Stimulated activated CD8-positive, alpha-beta memory T cell treated with anti-CD3 and anti-CD28 coated beads, Interleukin-4, amount 100 ng/mL, for 1 hour (primary cell): ENCODE results near the gene GTPBP3.
"Not testable (repeated sequence)": the region's sequence is repeated elsewhere in the genome, so short reads cannot be mapped to it uniquely, and the experiment has no call there.

ENCODE experiments used
- DNase-seq, 2 donors: peaks; one replicate each; pipeline ENCODE4 v3.0.0-alpha.2; 2020; ENCODE audit warnings: low read depth in 2 of 2, low spot score in 1 of 2

GTPBP3 gene

GRCh38 chr19:17336872-17337674 is at the start of gene GTPBP3:
Gene GTPBP3 (plus strand): TSS chr19:17337553. CDS start chr19:17337612, 59 bp downstream.
- peak; percentile 88 to 90 for DNase-seq

GRCh38 chr19:17289489-17289888 is 47.9 kb upstream of the GTPBP3 start:
- DNase-seq = no peak

DNA sequence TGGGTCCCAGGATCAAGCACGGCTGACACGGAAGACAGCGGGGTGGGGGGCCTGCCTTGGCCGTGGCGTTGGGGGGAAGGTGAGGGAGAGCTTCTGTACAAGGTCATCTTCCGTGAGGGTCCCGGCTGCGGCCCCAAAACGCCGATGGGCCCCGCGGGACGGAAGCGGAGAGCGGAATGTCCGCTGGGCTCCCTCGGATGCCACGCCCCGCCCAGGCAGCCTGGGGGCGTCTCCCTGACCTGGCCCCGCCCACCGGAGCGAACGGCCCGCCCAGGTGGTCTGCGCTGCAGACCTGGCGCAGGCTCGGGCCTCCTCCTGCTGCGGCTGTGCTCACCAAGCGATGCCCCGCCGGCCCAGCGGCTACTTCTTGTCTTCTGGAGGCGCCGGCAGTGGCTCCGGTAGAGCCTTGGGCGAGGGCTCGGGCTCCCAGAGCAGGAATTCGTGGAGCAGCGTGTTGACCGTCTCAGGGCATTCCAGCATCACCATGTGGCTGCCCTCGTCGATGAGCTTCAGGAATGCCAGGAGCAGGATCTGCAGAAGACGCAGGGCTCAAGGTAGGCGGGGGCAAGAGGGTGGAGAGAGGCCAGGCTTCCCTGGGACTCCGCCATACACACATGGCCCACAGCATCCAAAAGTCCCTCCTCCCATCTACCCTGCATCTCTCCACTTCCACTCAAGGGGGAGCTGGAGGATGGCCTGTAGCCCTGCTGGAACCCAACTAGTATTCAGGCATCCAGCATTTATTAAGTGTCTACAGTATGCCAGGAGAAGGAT is 44.9 kb upstream of the GTPBP3 start:
- peak; percentile 53 for DNase-seq

DNA sequence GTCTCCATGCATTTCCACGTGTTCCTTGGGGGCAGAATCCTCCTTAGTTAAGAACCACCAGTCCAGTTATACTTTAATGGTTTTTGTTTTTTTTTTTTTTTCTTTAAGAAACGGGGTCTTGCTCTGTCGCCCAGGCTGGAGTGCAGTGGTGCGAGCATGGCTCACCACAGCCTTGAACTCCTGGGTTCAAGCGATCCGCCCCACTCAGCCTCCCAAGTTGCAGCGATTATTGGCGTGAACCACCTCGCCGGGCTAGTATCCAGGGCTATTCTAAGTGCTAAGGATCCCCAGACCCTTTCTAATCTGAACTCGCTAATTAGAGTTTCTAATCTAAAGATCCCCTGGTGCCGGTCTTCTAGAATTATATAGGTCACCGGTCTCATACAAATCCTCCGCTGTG is 43.7 kb upstream of the GTPBP3 start:
- no peak for DNase-seq

DNA sequence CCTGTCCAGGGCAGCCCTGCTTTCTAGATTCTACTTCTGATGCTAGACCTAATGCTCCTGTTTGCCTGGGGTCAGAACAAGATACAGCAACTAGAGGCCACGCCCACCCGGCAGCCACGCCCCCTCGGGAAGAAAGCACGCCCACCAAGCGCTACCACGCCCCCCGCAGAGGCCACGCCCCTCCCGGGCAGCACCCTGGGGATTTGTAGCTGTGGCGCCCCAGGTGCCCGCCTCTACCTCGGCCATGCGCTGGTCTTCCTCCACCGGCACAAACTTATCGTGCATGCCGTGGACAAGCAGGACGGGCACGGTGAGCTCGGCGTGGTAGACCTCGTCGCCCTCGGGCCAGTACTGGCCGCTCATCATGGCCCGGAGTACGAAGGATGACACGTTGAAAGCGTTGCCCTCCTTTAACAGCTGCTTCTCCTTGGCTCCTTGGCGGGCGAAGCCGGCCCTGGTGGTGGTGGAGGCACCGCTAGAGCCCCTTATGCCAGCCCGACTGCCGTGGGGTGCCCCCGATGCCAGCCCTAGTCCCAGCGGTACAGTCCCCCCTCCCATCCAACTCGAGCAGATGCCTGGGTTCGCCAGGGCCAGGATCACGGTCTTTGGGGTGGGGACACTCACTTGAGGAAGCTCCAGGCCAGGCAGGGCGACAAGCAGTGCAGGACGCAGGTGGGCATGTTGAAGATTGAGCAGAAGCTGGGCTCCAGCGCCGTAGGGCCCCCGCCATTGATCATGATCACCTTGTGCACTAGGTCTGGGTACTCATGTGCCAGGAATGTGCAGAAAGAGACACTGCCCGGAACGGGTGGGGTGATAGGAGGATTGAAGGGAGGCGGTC is 43.1 kb upstream of the GTPBP3 start:
- no peak for DNase-seq

DNA sequence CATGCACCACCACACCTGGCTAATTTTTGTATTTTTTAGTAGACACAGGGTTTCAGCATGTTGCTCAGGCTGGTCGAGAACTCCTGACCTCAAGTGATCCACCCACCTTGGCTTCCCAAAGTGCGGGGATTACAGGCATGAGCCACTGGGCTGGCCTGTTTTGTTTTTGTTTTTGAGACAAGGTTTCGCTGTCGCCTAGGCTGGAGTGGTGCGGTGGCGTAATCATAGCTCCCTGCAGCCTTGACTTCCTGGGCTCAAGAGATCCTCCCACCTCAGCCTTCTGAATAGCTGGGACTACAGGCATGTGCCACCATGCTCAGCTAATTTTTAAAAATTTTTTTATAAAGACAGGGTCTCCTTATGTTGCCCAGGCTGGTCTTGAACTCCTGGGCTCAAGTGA is 41.8 kb upstream of the GTPBP3 start:
- DNase-seq = not testable (repeated sequence)

DNA sequence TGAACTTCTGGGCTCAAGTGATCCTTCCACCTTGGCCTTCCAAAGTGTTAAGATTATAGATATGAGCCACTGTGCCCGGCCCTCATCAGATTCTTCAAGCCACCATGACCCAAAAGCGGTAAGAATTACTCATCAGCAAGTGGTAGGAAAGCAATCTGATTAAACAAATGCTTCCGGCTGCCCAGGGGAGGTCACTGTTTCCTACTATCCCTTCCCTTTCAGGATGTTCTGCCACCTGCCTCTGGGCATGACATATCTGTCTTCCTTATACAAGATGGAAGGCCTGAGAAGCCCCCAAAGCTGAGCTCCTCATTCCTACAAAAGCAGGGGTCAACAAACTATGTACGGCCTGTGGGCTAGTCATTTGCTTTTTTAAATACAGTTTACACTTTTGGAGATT is 41.1 kb upstream of the GTPBP3 start:
- DNase-seq = no peak

GRCh38 chr19:17296976-17297375 is 40.4 kb upstream of the GTPBP3 start:
- no peak for DNase-seq

DNA sequence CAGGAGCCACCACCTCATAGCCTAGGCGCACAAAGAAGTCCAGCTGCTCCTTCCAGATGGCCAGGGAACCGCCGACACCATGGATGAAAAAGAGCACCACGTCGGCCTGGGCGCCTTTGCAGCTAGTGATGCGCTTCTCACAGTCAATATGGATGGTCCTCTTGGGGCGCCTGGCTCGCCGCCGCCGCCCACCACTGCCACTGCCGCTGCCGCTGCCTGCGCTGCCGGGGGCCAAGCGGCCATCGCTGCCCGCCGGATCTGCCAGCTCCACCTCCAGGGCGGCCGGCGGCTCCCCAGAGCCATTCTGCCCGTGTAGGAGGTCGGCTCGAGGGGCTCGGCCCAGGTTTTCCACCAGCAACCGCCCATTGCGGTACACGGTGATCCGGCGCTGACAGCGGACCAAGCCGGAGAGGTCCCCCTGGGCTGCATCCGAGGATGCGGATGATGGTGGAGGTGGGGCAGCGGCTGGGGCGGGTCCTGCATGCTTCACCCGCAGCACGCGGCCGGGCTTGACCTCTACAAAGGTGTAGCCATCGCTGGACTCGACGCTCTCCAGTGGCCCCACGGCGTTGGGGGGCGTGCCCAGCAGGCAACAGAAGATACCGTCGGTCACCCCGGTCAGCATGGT is 36.2 kb upstream of the GTPBP3 start:
- no peak for DNase-seq

DNA sequence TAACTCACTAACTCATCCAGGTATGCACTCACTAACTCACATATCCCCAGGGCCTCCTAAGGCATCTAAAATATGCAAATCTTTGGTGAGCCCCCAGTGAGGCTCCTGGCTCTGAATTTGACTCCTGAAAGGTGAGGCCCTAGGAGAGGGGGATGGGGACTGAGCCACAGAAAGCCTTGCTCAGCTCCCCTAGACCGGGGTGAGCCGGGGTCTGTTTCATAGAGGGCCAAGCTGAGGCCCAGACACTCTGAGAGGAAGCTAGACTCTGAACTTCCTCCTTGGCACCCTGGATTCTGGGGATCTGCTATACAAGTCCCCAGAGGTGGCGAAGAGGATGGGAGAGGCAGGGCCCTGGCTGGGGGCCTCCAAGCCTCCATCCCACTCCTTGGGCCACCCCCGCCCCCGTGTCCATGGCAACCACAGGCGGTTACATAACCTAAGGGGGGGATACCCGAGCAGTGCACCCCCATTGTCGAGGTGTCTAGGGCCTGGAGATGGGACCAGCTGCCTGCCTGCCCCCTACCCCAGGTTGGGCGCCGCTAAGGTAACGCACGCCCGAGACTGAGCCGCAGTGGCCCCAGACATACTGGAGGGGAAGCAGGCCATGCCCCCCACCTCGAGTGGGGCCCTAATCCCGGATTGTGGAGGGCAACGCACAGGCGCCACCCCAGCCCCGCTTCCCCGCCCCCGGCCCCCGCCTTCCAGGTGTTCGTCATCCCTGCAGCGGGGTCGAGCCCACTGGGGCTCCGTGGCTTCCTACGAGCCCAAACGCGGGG is 34.8 kb upstream of the GTPBP3 start:
- DNase-seq = no peak

DNA sequence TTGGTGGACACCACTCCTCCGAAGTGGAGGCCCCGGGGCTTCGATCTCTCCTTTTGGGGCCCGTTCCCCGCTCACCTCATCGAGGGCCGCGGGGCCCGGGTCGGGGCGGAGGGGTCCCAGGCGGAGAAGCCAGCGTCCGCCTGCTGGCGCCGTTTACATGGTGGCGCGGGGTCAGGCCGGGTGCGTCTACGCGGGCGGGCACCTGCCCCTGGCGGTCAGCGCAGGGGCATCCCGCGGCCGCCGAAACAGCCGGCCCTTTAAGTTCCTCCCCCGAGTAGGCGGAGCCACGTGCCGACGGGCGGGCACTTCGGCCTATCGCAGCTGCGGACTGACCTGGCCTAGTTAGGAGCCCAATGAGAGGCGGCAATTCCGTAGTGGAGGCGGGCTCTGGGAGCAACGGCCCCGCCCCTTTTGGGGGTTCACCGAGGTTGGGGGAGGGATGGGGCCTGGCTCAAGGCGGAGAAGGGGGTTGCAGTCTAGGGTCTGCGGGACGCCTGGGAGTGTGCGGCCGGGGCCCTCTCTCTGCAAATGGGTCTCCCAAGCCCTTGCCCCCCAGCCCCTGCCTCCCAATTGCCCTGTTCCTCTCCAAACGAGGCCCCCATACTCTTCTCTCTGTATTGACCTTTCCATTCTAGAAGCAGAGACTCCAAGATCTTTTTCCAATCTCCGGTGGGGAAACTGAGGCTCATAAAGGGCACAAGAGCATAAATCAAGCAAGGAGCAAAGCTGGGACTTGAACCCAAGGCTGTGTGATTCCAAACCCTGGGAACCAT is 34.0 kb upstream of the GTPBP3 start, which contains the start of gene ABHD8:
ABHD8 (minus strand) TSS at position 259 of the 773 bp plus-strand sequence. CDS start 1,809 bp downstream, outside the sequence.
- DNase-seq = peak; percentile 79 to 85

DNA sequence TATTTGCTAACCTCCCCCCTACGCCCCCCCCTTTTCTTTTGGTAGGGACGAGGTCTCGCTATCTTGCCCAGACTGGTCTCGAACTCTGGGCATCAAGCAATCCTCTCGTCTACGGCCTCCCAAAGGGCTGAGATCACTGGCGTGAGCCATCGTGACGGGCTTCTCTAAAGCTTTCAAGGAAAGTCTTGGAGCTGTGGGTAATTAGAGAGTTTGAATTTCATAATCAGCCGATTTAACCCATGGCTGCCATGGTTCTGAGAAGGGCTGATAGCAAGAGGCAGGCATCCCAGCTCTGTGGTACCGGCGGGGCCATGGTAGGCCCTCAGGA is 33.4 kb upstream of the GTPBP3 start:
- no peak for DNase-seq

DNA sequence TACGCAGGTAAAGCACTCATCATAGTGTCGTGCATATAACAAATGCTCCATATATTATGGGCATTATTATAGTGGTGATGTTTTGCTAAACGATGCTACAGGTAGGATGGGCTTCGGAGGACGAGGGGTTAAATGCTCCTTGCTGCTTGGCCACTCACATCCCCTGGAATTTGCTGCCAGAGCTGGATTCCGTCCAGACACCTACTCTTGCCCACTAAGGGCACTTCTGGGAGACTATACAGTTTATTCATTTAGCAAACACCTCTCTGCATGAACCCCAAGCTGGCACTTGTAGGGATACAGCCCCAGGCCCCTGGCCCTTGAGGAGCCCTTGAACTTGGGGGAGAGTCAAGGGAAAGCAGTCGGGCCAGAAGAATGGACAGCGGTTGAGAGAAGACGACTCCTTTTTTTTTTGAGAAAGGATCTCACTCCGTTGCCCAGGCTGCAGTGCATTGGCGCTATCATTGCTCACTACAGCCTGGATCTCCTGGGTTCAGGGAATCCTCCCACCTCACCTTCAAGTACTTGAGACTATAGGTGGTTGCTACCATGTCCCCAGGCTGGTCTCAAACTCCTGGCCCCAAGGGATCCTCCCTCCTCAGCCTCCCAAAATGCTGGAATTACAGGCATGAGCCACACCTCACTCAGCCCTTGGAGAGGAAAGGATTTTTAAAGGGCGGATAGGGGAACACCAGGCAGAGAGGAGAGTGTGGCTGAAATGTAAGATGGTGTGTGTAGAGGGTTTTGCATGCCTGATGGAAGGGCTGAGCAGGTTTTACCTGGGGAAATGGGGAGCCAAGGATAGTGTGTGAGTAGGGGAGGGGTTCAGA is 32.8 kb upstream of the GTPBP3 start:
- DNase-seq = no peak

GRCh38 chr19:17305216-17305516 is 32.2 kb upstream of the GTPBP3 start:
- DNase-seq = no peak

- DNase-seq = peak; percentile 79 to 91
Observed at GRCh38 chr19:17305517-17306284, 31.7 kb upstream of the GTPBP3 start, which contains the start of gene MRPL34. Gene MRPL34 (plus strand): TSS chr19:17305872. CDS start chr19:17305893, 21 bp downstream.

DNA sequence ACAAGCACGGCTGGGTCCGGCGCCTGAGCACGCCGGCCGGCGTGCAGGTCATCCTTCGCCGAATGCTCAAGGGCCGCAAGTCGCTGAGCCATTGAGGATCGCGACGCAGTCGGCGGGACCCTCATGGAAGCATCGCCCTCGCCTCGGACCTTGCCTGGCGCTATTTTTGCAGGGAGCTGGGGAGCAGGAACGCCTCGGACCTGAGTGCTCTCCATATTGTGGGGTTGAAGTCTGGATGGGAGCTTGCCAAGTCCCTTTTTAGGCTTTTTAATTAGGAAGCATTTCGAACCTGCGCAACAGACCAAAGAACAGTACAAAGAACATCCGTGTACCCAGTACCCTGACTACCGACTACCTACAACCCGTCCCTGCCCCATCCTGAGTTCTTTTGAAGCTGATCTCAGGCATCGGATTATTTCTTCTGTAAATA is 31.1 kb upstream of the GTPBP3 start:
- DNase-seq = no peak

GRCh38 chr19:17307876-17308377 is 29.4 kb upstream of the GTPBP3 start:
- no peak for DNase-seq
